HG03175 (cell line): ENCODE measurements around the gene LIMS1.
"Not testable (repeated sequence)": the region's sequence is repeated elsewhere in the genome, so short reads cannot be mapped to it uniquely, and the experiment has no call there.

Experiments used
- ATAC-seq: cut with Tn5 transposase; IDR thresholded peaks from one replicate; pipeline ENCODE4 v1.9.1; 2021; ENCODE audit warnings: mild to moderate bottlenecking, moderate library complexity; ENCODE audit not compliant: unreplicated experiment

Gene LIMS1

DNA sequence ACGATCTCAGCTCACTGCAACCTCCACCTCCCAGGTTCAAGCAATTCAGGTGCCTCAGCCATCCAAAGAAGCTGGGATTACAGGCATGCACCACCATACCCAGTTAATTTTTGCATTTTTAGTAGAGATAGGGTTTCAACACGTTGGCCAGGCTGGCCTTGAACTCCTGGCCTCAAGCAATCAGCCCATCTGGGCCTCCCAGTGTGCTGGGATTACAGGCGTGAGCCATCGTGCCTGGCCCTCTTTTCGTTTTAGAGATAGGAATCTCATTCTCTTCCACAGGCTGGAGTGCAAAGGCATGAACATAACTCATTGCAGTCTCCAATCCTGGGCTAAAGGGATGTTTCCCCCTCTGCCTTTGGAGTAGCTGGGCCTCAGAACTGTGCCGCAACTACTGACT lies 182.7 kb downstream of the LIMS1 start:
- not testable (repeated sequence) for ATAC-seq

DNA sequence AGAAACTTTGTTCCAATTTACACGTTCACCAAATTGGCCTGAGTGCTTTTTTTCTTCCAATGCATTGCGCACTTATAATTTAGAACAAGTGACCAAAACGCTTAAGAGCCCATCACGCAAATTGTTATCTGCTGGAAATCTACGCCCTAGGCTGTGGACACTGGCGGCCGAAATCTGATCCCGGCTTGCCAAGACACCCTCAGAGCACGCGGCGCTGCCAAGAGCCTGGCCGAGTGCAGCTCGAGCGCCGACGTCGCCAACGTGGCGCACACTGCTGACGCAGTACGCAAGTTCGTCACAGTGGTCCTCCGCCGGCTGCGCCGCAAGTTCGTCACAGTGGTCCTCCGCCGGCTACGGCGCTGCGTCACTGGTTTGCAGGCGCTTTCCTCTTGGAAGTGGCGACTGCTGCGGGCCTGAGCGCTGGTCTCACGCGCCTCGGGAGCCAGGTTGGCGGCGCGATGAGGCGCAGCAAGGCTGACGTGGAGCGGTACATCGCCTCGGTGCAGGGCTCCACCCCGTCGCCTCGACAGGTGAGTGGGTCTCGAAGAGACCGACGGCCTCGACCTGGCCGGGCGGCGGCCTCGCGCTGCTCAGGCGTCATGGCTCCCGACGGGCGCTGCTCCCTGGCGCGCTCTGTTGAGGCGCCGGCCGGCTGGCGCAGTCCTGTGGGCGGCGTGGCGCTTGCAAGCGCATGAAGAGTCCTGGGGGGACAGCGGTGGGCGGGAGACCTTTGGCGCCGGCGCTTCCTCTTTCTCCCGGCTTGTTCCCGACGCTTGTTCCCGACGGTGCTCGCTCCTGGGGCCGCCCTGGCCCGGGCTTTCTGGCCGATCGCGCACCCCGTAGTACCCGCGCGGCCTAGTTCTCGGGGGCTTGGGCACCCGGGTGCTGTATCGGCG lies 185.1 kb downstream of the LIMS1 start, which contains the start of gene RANBP2:
Gene RANBP2, plus strand, starts transcription at position 334 of the 896 bp plus-strand sequence. Its CDS starts 125 bp downstream, at position 459.
- peak; percentile 99 for ATAC-seq

DNA sequence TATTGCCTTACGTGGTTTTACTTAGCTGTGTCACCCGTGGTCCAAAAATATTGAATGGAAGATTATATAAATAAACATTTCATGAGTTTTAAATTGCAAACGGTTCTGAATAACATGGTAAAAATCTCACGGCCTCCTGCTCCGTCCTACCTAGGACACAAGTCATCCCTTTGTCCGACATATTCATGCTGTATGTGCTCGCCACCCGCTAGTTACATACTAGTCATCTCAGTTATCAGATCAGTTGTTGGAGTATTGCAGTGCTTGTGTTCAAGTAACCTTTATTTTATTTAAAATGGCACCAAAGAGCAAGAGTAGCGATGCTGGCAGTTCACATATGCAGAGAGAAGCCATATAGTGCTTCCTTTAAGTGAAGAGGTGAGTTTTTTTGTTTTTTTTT lies 191.8 kb downstream of the LIMS1 start:
- ATAC-seq, result not testable (repeated sequence)

DNA sequence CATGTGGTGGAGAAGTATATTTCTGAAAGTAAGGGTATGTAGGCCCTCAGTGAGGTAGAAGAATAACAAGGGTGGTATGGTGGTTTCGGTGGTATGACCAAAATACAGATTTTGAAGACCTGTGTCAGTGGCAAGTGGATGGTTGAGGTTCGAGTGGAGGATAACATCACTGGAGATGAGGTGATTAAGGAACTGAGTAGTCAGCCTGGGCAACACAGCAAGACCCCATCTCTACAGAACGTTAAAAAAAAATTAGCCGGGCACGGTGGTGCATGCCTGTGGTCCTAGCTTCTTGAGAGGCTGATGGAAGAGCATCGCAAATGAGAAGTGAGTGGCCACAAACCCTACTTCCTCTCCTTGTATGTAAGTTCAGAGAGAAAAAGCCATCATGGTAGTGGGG lies 200.4 kb downstream of the LIMS1 start:
- not testable (repeated sequence) for ATAC-seq
